ENCODE results near the gene CCSER1.

The CCSER1 gene

GRCh38 chr4:90840828-90841227 is 713.6 kb downstream of the CCSER1 start:
- no peaks in the 10 kb centered on the region for H3K27me3 Mint-ChIP-seq (ENCODE audit: low read depth, poor library complexity)
- H3K36me3 Mint-ChIP-seq (ENCODE audit: low read depth) = no peaks in the 10 kb centered on the region
- H3K27ac Mint-ChIP-seq = no peak overlapping the region
- H3K4me1 Mint-ChIP-seq = no peaks in the 10 kb centered on the region
- TF ChIP-seq CTCF (IDR thresholded peaks at IDR 0.05) = no peak
- no peak overlapping the region for H3K4me3 Mint-ChIP-seq
- H3K9me3 Mint-ChIP-seq = no peaks in the 10 kb centered on the region
- no peak for DNase-seq

- no peak overlapping the region for H3K4me3 Mint-ChIP-seq
- no peaks in the 10 kb centered on the region for H3K36me3 Mint-ChIP-seq (ENCODE audit: low read depth)
- no peaks in the 10 kb centered on the region for H3K4me1 Mint-ChIP-seq
- no peak for DNase-seq
- TF ChIP-seq CTCF (IDR thresholded peaks at IDR 0.05) = no peak
- no peaks in the 10 kb centered on the region for H3K27me3 Mint-ChIP-seq (ENCODE audit: low read depth, poor library complexity)
- H3K27ac Mint-ChIP-seq = no peak overlapping the region
- H3K9me3 Mint-ChIP-seq = no peaks in the 10 kb centered on the region
These were observed 714.5 kb downstream of the CCSER1 start for GRCh38 chr4:90841676-90842075.

- H3K27me3 Mint-ChIP-seq (ENCODE audit: low read depth, poor library complexity) = no peaks in the 10 kb centered on the region
- H3K27ac Mint-ChIP-seq = no peak overlapping the region
- TF ChIP-seq CTCF (IDR thresholded peaks at IDR 0.05) = no peak
- no peaks in the 10 kb centered on the region for H3K9me3 Mint-ChIP-seq
- DNase-seq = no peak
- no peak overlapping the region for H3K4me3 Mint-ChIP-seq
- no peaks in the 10 kb centered on the region for H3K4me1 Mint-ChIP-seq
- no peaks in the 10 kb centered on the region for H3K36me3 Mint-ChIP-seq (ENCODE audit: low read depth)
These were observed 715.8 kb downstream of the CCSER1 start for GRCh38 chr4:90842960-90843359.

- H3K36me3 Mint-ChIP-seq (ENCODE audit: low read depth) = no peaks in the 10 kb centered on the region
- H3K9me3 Mint-ChIP-seq = no peaks in the 10 kb centered on the region
- no peak for TF ChIP-seq CTCF (IDR thresholded peaks at IDR 0.05)
- H3K27me3 Mint-ChIP-seq (ENCODE audit: low read depth, poor library complexity) = no peaks in the 10 kb centered on the region
- no peak overlapping the region for H3K27ac Mint-ChIP-seq
- no peak for DNase-seq
- H3K4me1 Mint-ChIP-seq = no peaks in the 10 kb centered on the region
- no peak overlapping the region for H3K4me3 Mint-ChIP-seq
These were observed 717.0 kb downstream of the CCSER1 start for GRCh38 chr4:90844241-90844640.

- no peak for TF ChIP-seq CTCF (IDR thresholded peaks at IDR 0.05)
- Mint-ChIP-seq H3K4me1 (no peaks in the 10 kb centered on the region), H3K27ac (no peak overlapping the region), H3K36me3 (ENCODE audit: low read depth) (no peaks in the 10 kb centered on the region), H3K27me3 (ENCODE audit: low read depth, poor library complexity) (no peaks in the 10 kb centered on the region), H3K4me3 (no peak overlapping the region), H3K9me3 (no peaks in the 10 kb centered on the region)
- DNase-seq = no peak
These were observed 718.6 kb downstream of the CCSER1 start for GRCh38 chr4:90845777-90846176.

GRCh38 chr4:90852237-90852636 is 725.0 kb downstream of the CCSER1 start:
- Mint-ChIP-seq H3K4me1 (peaks cover 6% of the 10 kb centered on the region), H3K27ac (no peak overlapping the region), H3K27me3 (ENCODE audit: low read depth, poor library complexity) (no peaks in the 10 kb centered on the region), H3K9me3 (no peaks in the 10 kb centered on the region), H3K36me3 (ENCODE audit: low read depth) (no peaks in the 10 kb centered on the region), H3K4me3 (no peak overlapping the region)
- DNase-seq = peak; percentile 19
- no peak for TF ChIP-seq CTCF (IDR thresholded peaks at IDR 0.05)

Data from nephron progenitor cell (in vitro differentiated cells).